Brain pericyte (primary cell): ENCODE measurements around the gene FFAR1.
"Not testable (repeated sequence)": the region's sequence is repeated elsewhere in the genome, so short reads cannot be mapped to it uniquely, and the experiment has no call there.

Source experiments
- DNase-seq: peaks from one replicate; pipeline ENCODE4 v3.0.0-alpha.2; 2012; ENCODE audit warnings: low read depth, low spot score

FFAR1 gene

DNA sequence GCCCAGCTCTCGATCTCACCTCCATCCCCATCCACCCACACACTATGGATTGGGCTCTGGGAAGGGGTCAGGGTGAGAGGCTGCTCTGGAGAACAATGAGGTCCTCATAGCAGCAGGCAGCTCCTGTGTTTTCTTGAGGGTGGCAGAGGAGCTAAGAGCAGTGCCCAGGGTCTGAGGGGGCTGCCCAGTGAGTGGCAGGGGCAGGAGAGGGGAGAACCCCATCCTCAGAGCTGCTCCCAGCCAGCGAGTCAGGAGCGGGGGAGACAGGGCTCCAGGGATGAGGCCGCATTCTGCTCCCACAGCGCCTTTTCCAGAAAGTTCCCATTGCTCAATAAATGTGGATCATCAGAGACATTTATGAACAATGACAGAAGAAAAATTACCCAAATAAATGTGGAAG, 12.4 kb downstream of the FFAR1 start:
- DNase-seq: not testable (repeated sequence)

DNA sequence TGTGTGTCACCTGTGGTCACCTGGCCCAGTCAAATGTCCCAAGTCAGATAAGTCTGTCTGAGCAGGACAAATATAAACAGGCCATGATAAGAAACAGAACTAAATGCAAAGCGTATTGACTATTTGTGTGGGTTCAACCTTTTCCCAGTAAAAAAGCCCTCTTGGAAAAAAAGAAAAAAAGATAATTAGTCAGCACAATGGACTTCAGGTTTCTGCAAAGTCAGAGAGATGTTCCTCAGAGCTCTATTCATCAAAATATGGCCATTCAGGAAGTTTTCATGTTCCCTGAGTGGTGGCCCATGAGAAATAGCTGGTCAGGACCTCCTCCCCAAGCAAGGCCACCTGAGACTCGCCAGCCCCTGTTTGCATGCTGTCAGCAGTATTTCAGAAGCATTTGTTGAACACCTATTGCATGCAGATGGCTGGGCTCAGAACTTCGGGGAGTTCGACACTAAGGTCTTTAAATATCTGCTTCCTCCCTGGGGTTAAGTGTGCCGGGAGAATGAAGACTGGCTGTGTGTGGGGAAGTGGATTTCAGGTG, 13.2 kb downstream of the FFAR1 start:
- DNase-seq: no peak

GRCh38 chr19:35362261-35363000, 14.7 kb downstream of the FFAR1 start:
- no peak for DNase-seq

- no peak for DNase-seq
These were observed 15.4 kb downstream of the FFAR1 start for GRCh38 chr19:35363001-35363590.

GRCh38 chr19:35363711-35364425, 16.2 kb downstream of the FFAR1 start:
- DNase-seq: no peak

DNA sequence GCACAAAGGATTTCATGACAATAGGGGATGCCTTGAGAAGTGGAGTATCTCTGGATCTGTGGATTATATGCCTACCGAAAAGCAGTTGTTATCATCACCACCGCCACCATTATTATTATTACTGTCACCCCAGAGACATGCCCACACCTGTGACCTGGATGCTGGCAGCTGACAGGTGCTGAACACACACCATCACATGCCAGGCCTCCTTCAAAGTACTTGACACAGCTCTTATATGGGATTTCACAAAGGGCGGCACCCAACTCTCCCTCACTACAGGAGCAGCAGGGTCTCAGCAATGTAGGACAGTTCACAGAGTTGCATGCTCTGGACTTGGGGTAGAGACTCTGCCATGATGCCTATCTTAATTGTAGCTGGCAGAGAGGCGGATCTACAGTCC, 17.6 kb downstream of the FFAR1 start:
- no peak for DNase-seq

DNA sequence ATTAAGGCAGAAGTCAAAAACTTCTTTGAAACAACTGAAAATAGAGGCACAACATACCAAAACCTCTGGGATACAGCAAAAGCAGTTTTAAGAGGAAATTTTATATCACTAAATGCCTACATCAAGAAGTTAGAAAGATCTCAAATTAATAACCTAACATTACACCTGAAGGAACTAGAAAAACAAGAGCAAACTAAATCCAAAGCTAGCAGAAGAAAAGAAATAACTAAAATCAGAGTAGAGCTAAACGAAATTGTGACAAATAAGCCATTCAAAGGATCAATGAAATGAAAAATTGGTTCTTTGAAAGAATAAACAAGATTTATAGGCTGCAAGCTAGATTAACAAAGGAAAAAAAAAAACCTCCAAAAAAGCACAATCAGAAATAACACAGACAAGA, 20.7 kb downstream of the FFAR1 start:
- no peak for DNase-seq

GRCh38 chr19:35369522-35369921, 21.8 kb downstream of the FFAR1 start:
- no peak for DNase-seq

GRCh38 chr19:35370722-35371121, 23.0 kb downstream of the FFAR1 start, which contains the start of gene GPR42:
Gene GPR42, plus strand, starts transcription at chr19:35371068. Its CDS starts 292 bp downstream, at chr19:35371360.
- DNase-seq: no peak

DNA sequence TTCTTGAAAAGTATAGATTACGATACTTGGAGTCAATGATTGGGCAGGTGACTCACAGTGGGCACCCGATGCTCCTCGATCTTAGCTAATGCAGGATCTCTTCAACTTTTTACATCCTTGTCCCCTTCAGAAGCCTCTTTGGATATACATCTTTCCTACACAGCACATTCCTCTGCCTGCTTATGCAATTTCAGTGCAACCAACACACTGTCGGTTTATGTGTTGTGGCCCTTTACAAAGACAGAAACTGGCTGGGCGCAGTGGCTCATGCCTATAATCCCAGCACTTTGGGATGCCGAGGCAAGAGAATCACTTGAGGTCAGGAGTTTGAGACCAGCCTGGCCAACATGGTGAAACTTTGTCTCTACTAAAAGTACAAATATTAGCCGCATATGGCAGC, 25.8 kb downstream of the FFAR1 start:
- DNase-seq: no peak

DNA sequence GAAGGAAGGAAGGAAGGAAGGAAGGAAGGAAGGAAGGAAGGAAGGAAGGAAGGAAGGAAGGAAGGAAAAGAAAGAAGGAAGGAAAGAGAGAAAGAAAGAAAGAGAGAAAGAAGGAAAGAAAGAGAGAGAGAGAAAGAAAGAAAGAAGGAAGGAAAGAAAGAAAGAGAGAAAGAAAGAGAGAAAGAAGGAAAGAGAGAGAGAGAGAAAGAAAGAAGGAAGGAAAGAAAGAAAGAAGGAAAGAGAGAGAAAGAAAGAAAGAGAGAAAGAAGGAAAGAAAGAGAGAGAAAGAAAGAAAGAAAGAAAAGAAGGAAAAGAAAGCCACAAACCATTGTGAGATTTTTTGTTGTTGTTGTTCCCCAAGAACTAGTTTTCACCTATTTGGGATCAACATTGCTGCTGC, 26.3 kb downstream of the FFAR1 start:
- DNase-seq: not testable (repeated sequence)

GRCh38 chr19:35375505-35376307, 28.0 kb downstream of the FFAR1 start:
- DNase-seq: no peak

- no peak for DNase-seq
These were observed 30.0 kb downstream of the FFAR1 start for GRCh38 chr19:35377656-35378055.

GRCh38 chr19:35378356-35378755, 30.7 kb downstream of the FFAR1 start:
- DNase-seq: no peak

DNA sequence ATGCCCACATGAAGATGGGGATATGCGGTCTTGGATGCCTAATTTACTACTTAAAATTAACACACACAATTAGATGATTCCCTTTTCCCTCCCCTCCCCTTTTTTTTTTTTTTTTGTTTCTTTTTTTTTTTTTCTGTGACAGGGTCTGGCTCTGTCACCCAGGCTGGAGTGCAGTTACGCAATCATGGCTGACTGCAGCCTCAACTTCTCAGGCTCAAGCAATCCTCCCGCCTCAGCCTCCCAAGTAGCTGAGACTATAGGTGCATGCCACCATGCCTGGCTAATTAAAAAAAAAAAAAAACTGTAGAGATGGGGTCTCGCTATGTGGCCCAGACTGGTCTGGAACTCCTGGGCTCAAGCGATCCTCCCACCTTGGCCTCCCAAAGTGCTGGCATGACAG, 31.8 kb downstream of the FFAR1 start:
- not testable (repeated sequence) for DNase-seq

DNA sequence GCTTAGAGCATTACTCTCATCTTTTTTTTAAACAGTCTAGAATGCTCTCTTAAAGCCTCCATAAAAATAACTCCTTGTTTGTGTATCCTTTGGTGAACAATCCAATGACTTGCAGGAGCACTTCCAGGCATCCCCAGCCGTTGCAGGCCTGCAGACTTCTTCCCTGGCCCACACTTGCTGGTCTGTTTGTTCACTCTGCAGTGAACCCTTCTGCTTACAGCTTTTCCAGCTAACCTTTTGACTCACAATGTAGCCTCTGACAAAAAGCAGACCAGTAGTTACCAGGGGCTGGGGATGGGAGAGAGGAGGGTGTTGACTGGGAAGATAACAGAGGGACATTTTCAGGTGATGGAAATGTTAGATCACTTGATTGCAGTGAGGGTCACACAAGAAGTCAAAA, 32.3 kb downstream of the FFAR1 start:
- DNase-seq: no peak

GRCh38 chr19:35380450-35381124, 32.9 kb downstream of the FFAR1 start:
- no peak for DNase-seq

DNA sequence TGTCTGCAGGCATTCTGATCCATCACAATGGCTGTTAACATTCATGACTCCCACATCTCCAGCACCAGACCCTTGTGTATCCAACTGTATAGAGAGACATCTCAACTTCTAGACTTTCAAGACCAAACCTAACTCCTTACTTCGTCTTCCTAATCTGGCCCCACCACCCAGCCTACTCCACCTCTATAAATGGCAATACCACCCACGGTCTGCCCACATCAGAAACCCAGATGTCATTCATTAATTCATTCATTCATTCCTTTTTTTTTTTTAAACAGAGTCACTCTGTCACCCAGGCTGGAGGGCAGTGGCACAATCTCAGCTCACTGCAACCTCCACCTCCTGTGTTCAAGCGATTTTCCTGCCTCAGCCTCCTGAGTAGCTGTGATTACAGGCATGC, 33.6 kb downstream of the FFAR1 start:
- DNase-seq: no peak

GRCh38 chr19:35381926-35382325, 34.2 kb downstream of the FFAR1 start:
- DNase-seq: no peak

DNA sequence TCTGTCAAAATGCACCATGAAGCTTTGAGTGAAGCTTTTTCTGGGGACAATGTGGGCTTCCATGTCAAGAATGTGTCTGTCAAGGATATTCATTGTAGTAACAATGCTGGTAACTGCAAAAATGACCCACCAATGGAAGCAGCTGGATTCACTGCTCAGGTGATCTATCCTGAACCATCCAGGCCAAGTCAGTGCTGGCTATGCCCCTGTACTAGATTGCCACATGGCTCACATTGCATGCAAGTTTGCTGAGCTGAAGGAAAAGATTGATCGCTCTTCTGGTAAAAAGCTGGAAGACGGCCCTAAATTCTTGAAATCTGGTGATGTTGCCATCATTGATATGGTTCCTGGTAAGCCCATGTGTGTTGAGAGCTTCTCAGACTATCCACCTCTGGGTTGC, 35.8 kb downstream of the FFAR1 start:
- no peak for DNase-seq
